ENCODE data around the gene FYN.

DNA sequence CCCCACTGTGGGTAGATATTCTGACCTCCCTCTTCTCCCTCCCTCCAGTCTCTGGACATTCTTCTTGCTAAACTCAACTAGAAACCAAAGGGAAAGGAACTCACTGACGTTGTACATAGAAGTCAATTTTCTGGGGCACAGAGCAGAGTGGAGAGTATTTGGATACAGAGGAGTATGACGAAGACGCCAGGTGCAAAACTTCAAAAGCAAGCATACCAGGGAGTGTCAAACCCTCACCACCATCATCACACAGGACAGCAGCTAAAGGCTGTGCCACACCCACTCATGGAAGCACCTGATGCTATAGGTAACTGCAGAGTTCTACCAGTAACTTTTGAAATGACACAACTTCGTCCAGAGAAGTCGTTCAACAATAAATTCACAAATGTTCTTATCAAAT is 64.8 kb downstream of the FYN start:
- TF ChIP-seq POLR2A (IDR thresholded peaks at IDR 0.05; ENCODE audit: borderline replicate concordance, extremely low read depth, insufficient read depth, insufficient read length) = no peak
- no peak for TF ChIP-seq CEBPB (IDR thresholded peaks at IDR 0.05; ENCODE audit: low read depth)
- no peak for TF ChIP-seq EZH2 (IDR thresholded peaks at IDR 0.05)
- TF ChIP-seq, protein P1, sequence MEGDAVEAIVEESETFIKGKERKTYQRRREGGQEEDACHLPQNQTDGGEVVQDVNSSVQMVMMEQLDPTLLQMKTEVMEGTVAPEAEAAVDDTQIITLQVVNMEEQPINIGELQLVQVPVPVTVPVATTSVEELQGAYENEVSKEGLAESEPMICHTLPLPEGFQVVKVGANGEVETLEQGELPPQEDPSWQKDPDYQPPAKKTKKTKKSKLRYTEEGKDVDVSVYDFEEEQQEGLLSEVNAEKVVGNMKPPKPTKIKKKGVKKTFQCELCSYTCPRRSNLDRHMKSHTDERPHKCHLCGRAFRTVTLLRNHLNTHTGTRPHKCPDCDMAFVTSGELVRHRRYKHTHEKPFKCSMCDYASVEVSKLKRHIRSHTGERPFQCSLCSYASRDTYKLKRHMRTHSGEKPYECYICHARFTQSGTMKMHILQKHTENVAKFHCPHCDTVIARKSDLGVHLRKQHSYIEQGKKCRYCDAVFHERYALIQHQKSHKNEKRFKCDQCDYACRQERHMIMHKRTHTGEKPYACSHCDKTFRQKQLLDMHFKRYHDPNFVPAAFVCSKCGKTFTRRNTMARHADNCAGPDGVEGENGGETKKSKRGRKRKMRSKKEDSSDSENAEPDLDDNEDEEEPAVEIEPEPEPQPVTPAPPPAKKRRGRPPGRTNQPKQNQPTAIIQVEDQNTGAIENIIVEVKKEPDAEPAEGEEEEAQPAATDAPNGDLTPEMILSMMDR (IDR thresholded peaks at IDR 0.05 in 2 of 3, conservative IDR thresholded peaks at IDR 0.05 in 1 of 3; ENCODE audit: borderline replicate concordance in 1 of 3, insufficient read depth in 1 of 3, low read depth in 2 of 3, low read length in 2 of 3) = no peak
- no peak for TF ChIP-seq FOSL1 (IDR thresholded peaks at IDR 0.05; ENCODE audit: low read depth)
- no peak for TF ChIP-seq SP1 (IDR thresholded peaks at IDR 0.05; ENCODE audit: low read depth)
- TF ChIP-seq, protein P2, sequence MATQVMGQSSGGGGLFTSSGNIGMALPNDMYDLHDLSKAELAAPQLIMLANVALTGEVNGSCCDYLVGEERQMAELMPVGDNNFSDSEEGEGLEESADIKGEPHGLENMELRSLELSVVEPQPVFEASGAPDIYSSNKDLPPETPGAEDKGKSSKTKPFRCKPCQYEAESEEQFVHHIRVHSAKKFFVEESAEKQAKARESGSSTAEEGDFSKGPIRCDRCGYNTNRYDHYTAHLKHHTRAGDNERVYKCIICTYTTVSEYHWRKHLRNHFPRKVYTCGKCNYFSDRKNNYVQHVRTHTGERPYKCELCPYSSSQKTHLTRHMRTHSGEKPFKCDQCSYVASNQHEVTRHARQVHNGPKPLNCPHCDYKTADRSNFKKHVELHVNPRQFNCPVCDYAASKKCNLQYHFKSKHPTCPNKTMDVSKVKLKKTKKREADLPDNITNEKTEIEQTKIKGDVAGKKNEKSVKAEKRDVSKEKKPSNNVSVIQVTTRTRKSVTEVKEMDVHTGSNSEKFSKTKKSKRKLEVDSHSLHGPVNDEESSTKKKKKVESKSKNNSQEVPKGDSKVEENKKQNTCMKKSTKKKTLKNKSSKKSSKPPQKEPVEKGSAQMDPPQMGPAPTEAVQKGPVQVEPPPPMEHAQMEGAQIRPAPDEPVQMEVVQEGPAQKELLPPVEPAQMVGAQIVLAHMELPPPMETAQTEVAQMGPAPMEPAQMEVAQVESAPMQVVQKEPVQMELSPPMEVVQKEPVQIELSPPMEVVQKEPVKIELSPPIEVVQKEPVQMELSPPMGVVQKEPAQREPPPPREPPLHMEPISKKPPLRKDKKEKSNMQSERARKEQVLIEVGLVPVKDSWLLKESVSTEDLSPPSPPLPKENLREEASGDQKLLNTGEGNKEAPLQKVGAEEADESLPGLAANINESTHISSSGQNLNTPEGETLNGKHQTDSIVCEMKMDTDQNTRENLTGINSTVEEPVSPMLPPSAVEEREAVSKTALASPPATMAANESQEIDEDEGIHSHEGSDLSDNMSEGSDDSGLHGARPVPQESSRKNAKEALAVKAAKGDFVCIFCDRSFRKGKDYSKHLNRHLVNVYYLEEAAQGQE (IDR thresholded peaks at IDR 0.05; ENCODE audit: low read depth) = no peak
- no peak for TF ChIP-seq POLR2AphosphoS5 (IDR thresholded peaks at IDR 0.05; ENCODE audit: low read depth, low read length)
- no peak for TF ChIP-seq ZNF274 (IDR thresholded peaks at IDR 0.05; ENCODE audit: low read depth, low read length)
- TF ChIP-seq EZH2phosphoT487 (IDR thresholded peaks at IDR 0.05; ENCODE audit: borderline replicate concordance) = no peak
- no peak for TF ChIP-seq SIN3A (IDR thresholded peaks at IDR 0.05; ENCODE audit: low read depth)
- TF ChIP-seq EGR1 (IDR thresholded peaks at IDR 0.05; ENCODE audit: low read depth) = no peak
- no peak for TF ChIP-seq ZFX (IDR thresholded peaks at IDR 0.05)
